ENCODE results near the gene NKG7.

DNA sequence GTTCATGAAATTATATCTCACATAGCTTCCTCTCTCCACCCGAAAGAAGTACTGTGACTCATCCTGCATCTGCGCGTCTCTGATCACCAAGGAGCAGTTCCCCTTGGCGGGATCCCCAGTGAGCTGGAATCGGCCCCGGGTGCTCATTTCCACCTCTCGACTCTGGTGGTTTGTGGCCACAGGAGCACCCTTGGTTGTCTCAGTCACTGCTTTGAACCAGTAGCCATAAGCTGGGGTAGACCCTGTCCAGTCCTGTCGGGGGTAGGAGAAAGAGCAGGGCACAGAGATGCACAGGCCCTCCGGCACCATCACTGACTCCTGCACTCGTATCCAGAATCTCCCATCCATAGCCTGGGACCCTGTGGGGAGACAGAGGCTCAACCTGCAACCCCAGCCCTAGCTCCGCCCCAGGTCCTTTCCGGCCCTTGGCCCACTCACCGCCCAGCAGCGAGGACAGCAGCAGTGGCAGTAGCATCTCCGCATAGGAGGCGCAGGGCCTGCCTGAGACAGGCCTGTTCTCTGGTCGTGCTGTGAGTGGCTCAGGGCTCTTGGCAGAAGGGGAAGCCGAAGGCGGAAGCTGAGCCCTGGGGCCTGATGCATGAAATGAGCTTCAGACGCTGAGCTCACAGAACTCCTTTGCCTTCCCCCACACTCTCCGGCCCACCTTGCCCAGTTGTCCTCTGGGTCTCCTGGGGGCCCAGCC is 44.8 kb upstream of the NKG7 start, which contains the start of gene SIGLEC10:
- TF ChIP-seq, protein P1, sequence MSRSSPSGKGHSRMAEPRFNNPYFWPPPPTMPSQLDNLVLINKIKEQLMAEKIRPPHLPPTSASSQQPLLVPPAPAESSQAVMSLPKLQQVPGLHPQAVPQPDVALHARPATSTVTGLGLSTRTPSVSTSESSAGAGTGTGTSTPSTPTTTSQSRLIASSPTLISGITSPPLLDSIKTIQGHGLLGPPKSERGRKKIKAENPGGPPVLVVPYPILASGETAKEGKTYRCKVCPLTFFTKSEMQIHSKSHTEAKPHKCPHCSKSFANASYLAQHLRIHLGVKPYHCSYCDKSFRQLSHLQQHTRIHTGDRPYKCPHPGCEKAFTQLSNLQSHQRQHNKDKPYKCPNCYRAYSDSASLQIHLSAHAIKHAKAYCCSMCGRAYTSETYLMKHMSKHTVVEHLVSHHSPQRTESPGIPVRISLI (CRISPR knock-in tag; IDR thresholded peaks at IDR 0.05; ENCODE audit: borderline replicate concordance), result no peak
- TF ChIP-seq POLR2A (IDR thresholded peaks at IDR 0.05; ENCODE audit: insufficient read depth in 1 of 2, low read depth in 2 of 2, low read length in 2 of 2) (no peak), GABPA (IDR thresholded peaks at IDR 0.05; ENCODE audit: low read depth, low read length) (no peak), GABPA (CRISPR knock-in tag; IDR thresholded peaks at IDR 0.05; ENCODE audit: low read depth) (no peak), U2AF2 (IDR thresholded peaks at IDR 0.05; ENCODE audit: low read depth, low read length) (no peak), ZBTB8A (CRISPR knock-in tag; IDR thresholded peaks at IDR 0.05; ENCODE audit: borderline replicate concordance, low read depth) (no peak), SNAPC2 (CRISPR knock-in tag; IDR thresholded peaks at IDR 0.05) (no peak)
- TF ChIP-seq, protein P2, sequence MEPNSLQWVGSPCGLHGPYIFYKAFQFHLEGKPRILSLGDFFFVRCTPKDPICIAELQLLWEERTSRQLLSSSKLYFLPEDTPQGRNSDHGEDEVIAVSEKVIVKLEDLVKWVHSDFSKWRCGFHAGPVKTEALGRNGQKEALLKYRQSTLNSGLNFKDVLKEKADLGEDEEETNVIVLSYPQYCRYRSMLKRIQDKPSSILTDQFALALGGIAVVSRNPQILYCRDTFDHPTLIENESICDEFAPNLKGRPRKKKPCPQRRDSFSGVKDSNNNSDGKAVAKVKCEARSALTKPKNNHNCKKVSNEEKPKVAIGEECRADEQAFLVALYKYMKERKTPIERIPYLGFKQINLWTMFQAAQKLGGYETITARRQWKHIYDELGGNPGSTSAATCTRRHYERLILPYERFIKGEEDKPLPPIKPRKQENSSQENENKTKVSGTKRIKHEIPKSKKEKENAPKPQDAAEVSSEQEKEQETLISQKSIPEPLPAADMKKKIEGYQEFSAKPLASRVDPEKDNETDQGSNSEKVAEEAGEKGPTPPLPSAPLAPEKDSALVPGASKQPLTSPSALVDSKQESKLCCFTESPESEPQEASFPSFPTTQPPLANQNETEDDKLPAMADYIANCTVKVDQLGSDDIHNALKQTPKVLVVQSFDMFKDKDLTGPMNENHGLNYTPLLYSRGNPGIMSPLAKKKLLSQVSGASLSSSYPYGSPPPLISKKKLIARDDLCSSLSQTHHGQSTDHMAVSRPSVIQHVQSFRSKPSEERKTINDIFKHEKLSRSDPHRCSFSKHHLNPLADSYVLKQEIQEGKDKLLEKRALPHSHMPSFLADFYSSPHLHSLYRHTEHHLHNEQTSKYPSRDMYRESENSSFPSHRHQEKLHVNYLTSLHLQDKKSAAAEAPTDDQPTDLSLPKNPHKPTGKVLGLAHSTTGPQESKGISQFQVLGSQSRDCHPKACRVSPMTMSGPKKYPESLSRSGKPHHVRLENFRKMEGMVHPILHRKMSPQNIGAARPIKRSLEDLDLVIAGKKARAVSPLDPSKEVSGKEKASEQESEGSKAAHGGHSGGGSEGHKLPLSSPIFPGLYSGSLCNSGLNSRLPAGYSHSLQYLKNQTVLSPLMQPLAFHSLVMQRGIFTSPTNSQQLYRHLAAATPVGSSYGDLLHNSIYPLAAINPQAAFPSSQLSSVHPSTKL (CRISPR knock-in tag; IDR thresholded peaks at IDR 0.05), result no peak

Measured in HepG2 (cell line).